NT2/D1 (cell line): Measurements from ENCODE around the gene SH3BP1.

Experiments
- YY1 ChIP-seq: IDR thresholded peaks from 2 replicates; pipeline ENCODE4 v1.6.1; 2011; ENCODE audit not compliant: insufficient read length, insufficient read depth
- ZNF274 ChIP-seq: IDR thresholded peaks from 2 replicates; pipeline ENCODE4 v1.6.1; 2011; ENCODE audit warnings: mild to moderate bottlenecking, low read depth, low read length

DNA sequence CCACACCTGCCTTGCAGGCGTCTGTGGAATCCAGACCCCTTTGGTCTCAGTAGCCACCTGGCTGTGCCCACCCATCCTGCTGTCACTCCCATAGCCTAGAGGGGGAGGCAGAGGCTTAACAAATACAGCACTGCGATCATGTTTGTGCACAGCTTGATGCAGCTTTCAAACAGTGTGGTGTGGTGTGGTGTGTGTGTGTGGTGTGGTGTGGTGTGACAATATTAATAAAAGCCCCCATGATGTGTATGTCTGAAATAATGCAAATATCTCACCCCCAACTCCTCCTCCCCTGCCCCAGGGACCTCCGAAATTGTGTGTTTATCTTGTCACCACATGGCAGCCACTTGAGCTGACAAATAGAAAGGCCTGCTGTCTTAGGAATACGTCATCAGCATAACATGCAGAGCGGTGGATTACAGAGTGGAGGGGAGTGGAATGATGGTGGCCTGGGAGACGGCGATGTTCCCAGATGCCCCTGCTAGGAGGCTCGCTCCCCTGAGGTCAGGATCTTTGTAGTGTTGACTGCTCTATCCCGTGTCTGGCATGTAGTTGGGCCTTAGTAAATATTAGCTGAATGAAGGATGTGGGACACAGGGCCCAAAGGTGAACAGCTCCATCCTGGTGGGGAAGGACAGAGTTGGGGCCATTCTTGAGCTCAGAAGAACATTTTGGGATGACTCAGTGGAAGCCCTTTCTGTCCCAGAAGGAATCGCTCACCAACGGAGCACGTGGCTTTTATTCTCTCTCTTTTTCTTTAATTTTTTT lies 21.9 kb downstream of the SH3BP1 start:
- TF ChIP-seq YY1 (no peak), ZNF274 (no peak)
